ENCODE measurements around the gene PXDN. TPM values are rescaled to one million over a fixed set of nuclear protein-coding genes. Genes with fewer than 3 reads are reported as not detected.

PXDN gene
- total and polyA plus RNA-seq, 8 donors = 3.3 to 71.6 (median 28.0) TPM

GRCh38 chr2:1723397-1724042 lies 20.8 kb downstream of the PXDN start:
- H3K4me1 ChIP-seq = peaks cover 17 to 33% (median 23%) of the 10 kb centered on the region in 4 donors
- H3K36me3 ChIP-seq = no peaks in the 10 kb centered on the region
- no peaks in the 10 kb centered on the region for H3K9me3 ChIP-seq
- H3K27me3 ChIP-seq = peaks cover 0 to 11% (median 0%) of the 10 kb centered on the region in 3 donors
- no peak for DNase-seq
- WGBS, 5 donors = 43 to 63% (median 52%) methylated on average over 4 of the region's 4 CpGs
- TF ChIP-seq CTCF (IDR thresholded peaks at IDR 0.05) (no peak), POLR2AphosphoS5 (IDR thresholded peaks at IDR 0.05) (no peak), EP300 (IDR thresholded peaks at IDR 0.05) (no peak), POLR2A (IDR thresholded peaks at IDR 0.05) (no peak)
- H3K4me3 ChIP-seq = no peak overlapping the region
- no peak overlapping the region for H3K27ac ChIP-seq
- intact Hi-C loops (cut with DNase I; ENCODE audit: low total_unique reads) = no loop called here

GRCh38 chr2:1722692-1723091 lies 21.6 kb downstream of the PXDN start:
- no peaks in the 10 kb centered on the region for H3K9me3 ChIP-seq
- H3K27ac ChIP-seq = peak overlapping the region in 3 of 5 donors; percentile 82 to 85 (median 85)
- peaks cover 0 to 7% (median 0%) of the 10 kb centered on the region in 3 donors for H3K27me3 ChIP-seq
- 77 to 90% (median 82%) methylated on average over 3 of the region's 3 CpGs for WGBS, 5 donors
- no peak for DNase-seq
- intact Hi-C loops (cut with DNase I; ENCODE audit: low total_unique reads) = no loop called here
- H3K4me1 ChIP-seq = peaks cover 12 to 25% (median 17%) of the 10 kb centered on the region in 4 donors
- TF ChIP-seq POLR2AphosphoS5 (IDR thresholded peaks at IDR 0.05) (no peak), EP300 (IDR thresholded peaks at IDR 0.05) (no peak), CTCF (IDR thresholded peaks at IDR 0.05) (no peak), POLR2A (IDR thresholded peaks at IDR 0.05) (no peak)
- H3K4me3 ChIP-seq = no peak overlapping the region
- H3K36me3 ChIP-seq = no peaks in the 10 kb centered on the region

GRCh38 chr2:1721706-1722646 lies 22.3 kb downstream of the PXDN start:
- TF ChIP-seq EP300 (IDR thresholded peaks at IDR 0.05) (peak; percentile 22), CTCF (IDR thresholded peaks at IDR 0.05) (no peak), POLR2AphosphoS5 (IDR thresholded peaks at IDR 0.05) (peak in 1 of 3 donors; percentile 47)
- WGBS, 5 donors = 67 to 83% (median 80%) methylated on average over 16 of the region's 16 CpGs
- DNase-seq = peak in 1 of 2 donors; percentile 30

More at GRCh38 chr2:1721706-1722646, 22.3 kb downstream of the PXDN start:
- H3K27ac ChIP-seq = peak overlapping the region; percentile 74 to 85 (median 82)
- peaks cover 8 to 23% (median 13%) of the 10 kb centered on the region in 4 donors for H3K4me1 ChIP-seq
- H3K36me3 ChIP-seq = no peaks in the 10 kb centered on the region
- no peaks in the 10 kb centered on the region for H3K9me3 ChIP-seq
- no peaks in the 10 kb centered on the region for H3K27me3 ChIP-seq
- H3K4me3 ChIP-seq = no peak overlapping the region
- intact Hi-C loops (cut with DNase I; ENCODE audit: low total_unique reads) = no loop called here

Measured in stomach (tissue), 9 donors.